DOHH2 (cell line): ENCODE results near the gene SCAF4.

Source experiments
- CTCF ChIP-seq: fragments of 200-600 bp; sonication (generic); IDR thresholded peaks from one replicate; pipeline ENCODE4 v1.5.1; 2014; ENCODE audit warnings: antibody characterized with exemption, mild to moderate bottlenecking, low read depth, low read length; ENCODE audit not compliant: poor library complexity, severe bottlenecking
- EZH2phosphoT487 ChIP-seq: fragments of 200-600 bp; sonication (generic); IDR thresholded peaks from 2 replicates; pipeline ENCODE4 v1.6.1; 2017; ENCODE audit warnings: borderline replicate concordance, mild to moderate bottlenecking, antibody characterized with exemption, low read length, moderate library complexity, mixed read lengths

- no peak for TF ChIP-seq CTCF
- TF ChIP-seq EZH2phosphoT487 = no peak
These were observed 25.4 kb downstream of the SCAF4 start for GRCh38 chr21:31706562-31706961.
